NCI-H2196 (cell line): ENCODE results near the gene AHRR.

Source experiments
- DNase-seq: peaks from one replicate; lab custom pipeline; 2025; ENCODE audit not compliant: unreplicated experiment; lab: John Stamatoyannopoulos, UW

AHRR gene

GRCh38 chr5:344668-345067, 23.2 kb downstream of the AHRR start:
- DNase-seq, result no peak

DNA sequence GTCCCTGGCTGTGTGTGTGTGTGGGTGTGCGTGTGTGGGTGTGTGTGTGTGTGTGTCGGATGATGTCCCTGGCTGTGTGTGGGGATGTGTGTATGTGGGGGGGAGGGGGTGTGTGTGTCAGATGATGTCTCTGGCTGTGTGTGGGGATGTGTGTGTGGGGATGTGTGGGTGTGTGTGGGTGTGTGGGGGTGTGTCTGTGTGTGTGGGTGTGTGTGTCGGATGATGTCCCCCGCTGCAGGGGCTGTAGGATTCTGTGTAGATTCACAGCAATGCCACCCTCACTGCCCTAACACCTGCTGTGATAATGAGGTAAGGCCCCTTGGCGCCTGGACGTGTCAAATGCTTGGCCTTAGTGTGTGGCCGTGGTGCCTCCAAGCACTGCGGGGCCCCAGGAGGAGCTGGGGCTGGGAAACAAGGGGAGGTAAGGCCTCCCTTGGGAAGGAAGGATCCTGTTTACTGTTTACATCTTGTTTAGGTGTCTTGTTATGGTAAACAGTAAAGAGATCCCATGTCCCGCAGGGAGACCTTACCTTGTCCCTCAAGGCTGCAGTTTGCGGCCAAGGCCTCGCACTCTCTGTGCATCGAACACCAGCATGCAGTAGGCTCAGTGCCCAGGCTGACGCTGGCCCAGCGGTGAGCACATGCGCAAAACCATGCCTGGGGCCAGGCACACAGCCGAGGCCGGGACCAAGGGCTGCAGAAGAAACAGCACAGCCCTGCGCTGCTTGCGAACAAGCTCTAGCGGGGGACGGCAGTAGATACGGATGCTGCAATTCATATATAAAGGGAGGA, 24.1 kb downstream of the AHRR start:
- DNase-seq, result no peak

- no peak for DNase-seq
These were observed 24.9 kb downstream of the AHRR start for GRCh38 chr5:346229-346935.

DNA sequence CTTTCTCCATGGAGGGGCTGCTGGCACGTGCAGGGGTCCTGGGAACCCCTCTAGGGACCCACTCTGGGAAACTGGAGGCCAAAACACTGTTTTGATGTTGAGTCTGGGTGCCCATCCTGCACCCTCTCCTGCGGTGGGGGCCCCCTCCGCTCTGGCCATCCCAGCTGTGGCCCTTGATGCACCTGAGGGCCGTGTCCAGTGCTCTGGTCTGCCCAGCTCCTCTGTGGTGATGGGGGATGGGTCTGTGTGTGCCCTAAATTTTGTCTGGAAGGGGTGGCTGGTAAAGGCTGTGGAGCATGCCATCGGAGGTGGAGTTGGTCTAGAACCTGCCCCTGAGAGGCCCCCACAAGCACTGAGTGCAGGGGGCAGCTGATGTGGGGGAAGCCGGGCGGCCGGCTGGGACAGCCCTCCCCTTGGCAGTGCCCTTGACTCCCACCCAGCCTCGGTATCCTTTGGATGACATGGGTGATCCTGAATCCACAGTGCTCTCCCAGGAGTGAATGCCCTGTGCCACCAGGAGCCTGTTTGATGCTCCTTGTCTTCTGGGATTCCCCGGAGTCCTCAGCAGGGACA, 26.3 kb downstream of the AHRR start:
- DNase-seq, result no peak

DNA sequence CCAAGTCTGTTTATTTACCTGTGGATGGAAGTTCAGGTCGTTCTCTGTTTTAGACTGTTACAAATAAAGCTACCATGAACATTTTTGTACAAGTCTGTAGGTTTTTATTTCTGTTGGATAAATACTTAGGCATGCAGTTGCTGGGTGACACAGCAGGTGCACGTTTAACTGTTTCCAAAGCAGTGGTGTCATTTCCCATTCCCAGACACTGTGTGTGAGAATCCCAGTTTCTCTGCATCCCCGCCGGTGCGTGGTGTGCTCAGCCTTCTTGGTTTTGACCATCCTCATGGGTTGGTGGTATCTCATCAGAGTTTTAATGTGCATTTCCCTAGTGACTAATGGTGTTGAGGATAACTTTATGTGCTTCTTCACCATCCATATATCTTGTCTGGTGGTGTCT, 27.2 kb downstream of the AHRR start:
- DNase-seq, result no peak

DNA sequence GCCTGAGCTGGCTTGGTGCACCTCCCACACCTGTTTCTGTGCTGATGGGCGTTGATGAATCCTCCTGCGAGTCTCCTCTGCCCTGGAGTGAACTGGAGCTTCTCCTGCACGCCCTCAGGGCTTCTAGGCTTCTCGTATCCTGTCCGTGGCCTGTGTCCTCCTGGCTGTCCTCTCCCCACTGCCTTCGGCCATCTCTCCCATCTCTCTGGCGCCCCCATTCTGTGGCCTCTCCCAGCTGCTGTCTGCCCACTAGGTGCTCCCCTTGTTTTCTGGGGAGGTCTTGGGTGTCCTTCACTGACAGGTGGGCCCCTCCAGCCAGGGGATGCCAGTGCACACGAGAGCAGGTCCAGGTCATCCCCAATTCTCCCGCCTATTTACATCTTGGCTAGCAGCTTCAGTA, 28.8 kb downstream of the AHRR start:
- no peak for DNase-seq

GRCh38 chr5:351084-351920, 29.8 kb downstream of the AHRR start:
- DNase-seq, result no peak

GRCh38 chr5:351921-352245, 30.4 kb downstream of the AHRR start:
- no peak for DNase-seq

DNA sequence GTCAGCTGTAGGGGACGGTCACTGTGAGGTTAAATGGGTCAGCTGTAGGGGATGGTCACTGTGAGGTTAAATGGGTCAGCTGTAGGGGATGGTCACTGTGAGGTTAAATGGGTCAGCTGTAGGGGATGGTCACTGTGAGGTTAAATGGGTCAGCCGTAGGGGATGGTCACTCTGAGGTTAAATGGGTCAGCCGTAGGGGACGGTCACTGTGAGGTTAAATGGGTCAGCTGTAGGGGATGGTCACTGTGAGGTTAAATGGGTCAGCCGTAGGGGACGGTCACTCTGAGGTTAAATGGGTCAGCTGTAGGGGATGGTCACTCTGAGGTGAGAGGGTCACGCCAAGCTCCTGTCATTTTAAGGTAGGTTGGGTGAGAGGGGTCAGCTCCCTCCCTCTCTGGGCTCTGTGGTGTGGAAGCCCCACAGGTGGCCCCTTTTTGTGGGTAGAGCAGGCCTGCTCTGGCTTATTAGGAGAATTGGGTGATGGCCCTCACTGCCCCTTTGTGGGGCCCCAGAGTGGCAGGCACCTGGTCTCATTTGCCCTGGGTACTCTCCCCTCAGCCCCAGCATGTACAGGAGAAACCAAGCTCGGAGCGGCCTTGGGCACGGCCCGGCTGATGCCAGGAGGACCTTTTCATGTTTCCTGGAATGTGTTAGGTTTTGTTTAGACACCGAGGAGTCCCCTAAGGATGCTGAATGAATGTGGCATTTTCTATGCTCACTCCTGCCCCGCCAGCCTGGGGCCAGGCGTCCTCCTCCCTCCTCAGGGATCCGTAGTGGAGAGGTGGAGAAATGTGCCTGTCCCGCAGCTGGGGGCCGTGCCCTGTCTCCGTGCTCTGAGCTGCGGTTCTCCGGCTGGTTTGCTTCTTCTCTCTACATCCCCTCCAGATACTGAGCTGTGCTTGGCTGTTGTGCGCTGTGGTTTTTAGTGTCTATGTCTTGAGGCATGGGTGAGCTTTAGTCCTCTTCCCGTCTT, 31.4 kb downstream of the AHRR start:
- DNase-seq, result no peak

DNA sequence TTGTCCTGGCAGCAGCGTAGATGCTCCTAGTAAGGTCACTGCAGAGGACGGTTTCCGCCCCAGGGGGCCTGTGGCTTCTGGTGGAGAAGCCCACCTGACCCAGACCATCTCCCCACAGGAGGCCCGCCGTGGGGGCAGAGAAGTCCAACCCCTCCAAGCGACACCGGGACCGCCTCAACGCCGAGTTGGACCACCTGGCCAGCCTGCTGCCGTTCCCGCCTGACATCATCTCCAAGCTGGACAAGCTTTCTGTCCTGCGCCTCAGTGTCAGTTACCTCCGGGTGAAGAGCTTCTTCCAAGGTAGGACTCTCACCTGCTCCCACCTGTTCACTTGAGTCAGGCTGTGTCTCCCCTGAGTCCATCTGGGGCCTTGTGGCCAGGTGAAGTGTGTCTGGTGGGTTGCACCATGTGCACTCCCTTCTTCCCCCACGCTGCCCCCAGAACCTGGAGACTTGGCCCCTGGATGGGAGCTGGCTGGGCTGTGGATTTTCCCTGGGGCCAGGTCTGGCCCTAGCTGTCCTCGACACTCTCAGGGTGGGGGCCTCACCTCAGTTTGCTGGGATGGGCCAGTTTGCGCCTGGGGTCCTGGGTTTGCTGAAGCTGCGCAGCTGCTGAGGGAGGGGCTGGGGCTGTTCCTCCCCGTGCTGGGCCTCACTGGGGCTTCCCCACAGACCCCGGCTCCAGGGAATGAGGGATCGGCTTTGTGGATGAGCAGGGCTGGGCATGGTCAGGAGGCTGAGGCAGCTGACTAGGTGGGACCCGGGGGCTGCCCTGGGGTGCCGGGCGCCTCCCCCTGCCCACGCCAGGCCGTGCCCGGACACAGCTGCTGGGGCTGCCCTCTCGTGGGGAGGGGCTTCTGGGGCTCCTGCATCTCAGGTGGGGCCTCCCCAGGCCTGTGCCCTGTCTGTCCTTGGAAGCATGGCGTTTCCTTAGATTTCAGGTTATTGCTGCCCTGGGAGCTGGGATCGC, 32.4 kb downstream of the AHRR start:
- no peak for DNase-seq

- DNase-seq, result no peak
These were observed 33.3 kb downstream of the AHRR start for GRCh38 chr5:354581-355378.

DNA sequence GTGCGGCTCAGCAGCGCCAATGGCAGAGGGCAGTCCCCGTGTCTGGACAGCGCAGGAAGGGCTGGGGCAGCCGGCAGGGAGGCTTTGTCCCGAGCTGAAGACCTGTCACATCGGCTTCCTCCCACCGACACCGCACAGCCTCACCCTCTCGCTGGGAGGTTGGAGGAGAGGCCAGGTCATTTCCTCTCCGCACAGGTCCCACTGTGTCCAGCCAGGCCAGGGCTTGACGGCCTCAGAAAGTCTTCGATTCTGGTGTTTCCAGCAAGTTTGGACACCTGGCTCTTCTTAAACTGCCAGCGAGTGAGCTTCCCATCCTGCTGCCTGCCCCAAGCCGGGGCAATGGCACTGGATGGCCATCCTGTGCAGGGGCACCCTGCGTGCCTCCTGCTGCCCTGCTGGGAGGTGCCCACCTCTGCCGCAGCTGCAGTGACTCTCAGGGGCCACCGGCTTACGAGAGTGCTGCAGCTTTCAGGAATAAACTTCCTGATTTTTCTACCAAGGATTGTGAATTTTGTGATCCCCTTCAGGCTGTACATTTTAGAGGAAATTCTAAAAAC, 33.9 kb downstream of the AHRR start:
- DNase-seq, result no peak

DNA sequence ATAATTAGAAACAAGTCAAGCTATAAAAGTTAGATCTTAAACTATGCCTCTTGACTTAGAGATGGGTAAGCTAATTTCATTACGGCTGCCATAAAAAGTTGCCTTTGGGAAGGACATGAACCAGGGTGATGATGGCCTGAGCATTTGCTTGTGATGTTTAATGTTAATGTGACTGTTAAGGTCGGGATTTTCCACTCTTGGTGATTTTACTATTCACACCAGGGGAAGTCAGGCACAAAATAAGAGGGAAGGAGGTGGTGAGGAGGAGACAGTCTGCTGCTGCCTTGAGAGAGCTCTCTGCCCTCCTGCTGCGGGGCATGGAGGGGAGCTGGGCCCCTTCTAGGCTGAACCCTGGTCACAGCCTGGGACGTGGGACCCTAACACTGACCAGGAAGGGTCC, 34.4 kb downstream of the AHRR start:
- DNase-seq, result no peak

- no peak for DNase-seq
These were observed 37.9 kb downstream of the AHRR start for GRCh38 chr5:359301-359897.

DNA sequence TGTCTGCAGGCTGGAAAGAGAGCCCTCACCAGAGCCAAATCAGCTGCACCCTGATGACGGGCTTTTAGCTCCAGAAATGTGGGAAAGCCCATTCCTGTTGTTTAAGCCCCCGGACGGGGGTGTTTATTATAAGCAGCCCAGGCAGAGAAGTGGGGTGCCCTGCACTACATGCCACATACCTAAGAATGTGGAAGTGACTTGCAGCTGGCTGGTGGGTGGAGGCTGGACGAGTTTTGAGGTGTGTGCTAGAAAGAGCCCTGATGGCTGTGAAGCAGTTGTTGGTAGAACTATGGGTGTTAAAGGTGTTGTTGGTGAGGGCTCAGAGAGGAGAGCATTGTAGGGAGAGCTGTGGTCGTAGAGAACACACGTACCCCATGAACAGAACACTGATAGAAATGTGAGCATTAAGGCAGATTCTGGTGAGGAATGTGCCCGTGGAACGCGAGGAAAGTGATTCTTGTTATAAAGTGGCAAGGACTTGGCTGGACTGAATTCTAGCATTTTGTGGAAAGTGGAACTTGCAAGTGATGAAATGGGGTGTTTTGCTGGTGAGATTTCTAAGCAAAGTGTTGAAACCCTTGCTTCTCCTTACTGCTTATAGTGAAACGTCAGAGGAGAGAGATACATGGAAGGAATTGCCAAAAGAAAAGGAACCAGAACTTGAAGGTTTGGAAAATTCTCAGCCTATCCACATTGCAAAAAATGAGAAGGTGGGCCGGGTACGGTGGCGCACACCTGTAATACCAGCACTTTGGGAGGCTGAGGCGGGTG, 38.9 kb downstream of the AHRR start:
- DNase-seq, result no peak

GRCh38 chr5:362189-362588, 40.7 kb downstream of the AHRR start:
- no peak for DNase-seq
